HG02938 (cell line): ENCODE measurements around the gene IGSF9B.
A peak's percentile ranks its signal among the peaks of the same experiment; 100 is the strongest.

Source experiments
- ATAC-seq: cut with Tn5 transposase; IDR thresholded peaks from one replicate; pipeline ENCODE4 v1.9.1; 2021; ENCODE audit warnings: mild to moderate bottlenecking, moderate library complexity; ENCODE audit not compliant: unreplicated experiment

The IGSF9B gene

DNA sequence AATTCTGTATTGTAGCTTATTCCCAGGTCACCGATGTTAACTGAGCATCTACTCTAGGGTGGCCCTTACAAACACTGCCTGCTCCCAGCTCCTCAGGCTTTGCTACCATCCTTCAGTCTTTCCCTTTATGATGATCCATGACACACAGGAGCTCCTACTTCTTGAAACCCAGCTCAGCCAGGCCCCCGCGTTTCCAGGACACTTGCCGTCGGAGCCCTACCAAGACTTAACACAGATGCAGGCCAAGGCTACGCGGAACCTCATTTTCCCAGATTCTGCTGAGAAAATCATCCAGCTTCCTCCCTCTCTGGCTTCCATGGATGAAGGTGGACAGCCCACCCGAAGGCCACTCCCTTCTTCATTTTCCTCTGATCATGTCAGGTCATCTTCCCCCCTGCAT, 18.6 kb downstream of the IGSF9B start:
- ATAC-seq = no peak

DNA sequence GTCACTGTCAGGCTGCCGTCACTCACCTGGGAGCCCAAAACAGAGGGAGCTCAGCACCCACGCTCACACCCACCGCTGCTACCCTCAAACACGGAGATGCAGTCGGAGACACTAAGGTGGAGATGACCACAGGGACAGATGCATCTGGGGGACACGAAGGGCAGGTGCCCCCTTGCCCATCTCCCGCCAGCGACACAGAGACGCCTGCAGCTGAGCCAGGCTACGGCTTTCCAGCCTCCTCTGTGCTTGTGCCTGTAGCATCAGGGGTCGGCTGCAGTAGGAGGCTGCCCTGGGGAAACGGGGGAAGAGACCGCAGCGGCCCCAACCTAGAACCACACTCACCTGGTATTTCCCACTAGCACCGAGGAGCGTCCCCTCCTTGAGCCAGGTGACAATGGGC, 19.3 kb downstream of the IGSF9B start:
- no peak for ATAC-seq

DNA sequence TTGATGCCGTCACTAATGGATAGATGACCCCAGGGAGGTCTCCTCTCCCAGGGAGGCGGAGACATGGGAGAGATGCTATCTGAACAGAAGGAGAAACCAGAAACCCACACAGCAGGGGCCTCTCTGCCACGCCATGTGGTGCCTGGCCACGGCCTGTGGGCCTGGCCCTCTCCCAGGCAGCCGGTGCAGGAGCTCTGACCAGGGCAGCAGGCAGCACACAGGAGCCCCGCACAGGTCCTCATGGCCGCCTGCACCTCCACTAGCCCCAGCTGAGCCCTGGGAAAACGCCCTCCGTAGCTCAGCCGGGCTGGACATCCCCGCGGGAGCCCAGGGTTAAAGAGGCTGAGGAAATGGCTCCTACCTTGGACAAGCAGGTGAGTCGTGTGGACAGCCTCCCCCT, 19.8 kb downstream of the IGSF9B start:
- no peak for ATAC-seq

DNA sequence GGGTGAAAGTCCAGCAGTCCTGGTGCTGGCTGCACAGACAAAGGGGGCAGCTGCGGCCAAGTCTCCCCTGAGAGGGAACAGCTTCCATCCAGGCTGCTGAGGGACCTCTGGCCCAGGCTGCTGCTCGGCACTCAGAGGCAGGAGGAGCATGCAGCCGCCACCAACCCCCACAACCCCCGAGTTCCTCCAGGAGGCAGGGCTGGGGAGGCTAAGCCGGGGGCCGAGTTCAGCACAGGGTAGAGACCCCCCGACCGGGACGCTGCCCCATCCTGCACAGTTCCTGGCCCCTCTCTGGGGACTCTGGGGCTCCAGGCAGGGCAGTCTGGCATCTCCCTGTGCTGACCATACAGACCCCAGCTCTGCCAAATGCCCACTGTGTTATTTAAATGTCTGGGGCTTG, 20.2 kb downstream of the IGSF9B start:
- no peak for ATAC-seq

DNA sequence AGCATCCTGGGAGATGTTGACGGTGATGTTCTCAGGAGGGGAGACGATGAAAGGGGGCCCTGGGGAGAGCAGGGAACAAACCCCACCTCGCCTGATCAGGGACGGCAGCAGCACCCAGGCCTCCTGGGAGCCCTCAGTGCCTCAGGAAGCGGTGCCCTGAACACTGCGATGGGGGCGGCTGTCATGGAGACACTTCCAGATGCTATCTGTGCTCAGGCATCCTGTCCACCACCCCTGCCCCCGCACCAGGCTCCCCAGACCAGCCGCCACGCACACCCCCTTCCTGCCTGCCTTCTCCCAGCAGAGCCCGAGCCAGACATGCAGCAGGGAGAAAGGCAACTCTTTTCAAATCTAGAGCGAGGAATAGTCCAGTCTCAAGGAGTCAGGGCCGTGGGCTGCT, 20.6 kb downstream of the IGSF9B start:
- no peak for ATAC-seq

DNA sequence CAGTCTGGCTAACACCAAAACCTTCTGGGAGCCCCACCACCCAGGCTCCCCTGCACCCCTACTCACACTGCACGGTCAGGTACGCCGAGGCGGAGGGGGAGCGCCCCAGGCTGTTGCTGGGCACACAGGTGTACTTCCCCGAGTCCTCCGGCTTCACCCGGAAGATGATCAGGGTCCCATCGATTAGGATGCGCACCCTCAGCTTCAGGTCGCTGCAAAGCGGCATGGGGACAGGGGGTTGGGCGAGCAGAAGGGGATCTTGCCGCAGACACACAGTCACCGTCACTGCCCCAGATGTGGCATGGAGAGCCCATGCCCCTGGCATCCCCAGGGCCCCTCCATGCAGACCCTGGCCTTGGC, 21.2 kb downstream of the IGSF9B start:
- ATAC-seq = no peak

DNA sequence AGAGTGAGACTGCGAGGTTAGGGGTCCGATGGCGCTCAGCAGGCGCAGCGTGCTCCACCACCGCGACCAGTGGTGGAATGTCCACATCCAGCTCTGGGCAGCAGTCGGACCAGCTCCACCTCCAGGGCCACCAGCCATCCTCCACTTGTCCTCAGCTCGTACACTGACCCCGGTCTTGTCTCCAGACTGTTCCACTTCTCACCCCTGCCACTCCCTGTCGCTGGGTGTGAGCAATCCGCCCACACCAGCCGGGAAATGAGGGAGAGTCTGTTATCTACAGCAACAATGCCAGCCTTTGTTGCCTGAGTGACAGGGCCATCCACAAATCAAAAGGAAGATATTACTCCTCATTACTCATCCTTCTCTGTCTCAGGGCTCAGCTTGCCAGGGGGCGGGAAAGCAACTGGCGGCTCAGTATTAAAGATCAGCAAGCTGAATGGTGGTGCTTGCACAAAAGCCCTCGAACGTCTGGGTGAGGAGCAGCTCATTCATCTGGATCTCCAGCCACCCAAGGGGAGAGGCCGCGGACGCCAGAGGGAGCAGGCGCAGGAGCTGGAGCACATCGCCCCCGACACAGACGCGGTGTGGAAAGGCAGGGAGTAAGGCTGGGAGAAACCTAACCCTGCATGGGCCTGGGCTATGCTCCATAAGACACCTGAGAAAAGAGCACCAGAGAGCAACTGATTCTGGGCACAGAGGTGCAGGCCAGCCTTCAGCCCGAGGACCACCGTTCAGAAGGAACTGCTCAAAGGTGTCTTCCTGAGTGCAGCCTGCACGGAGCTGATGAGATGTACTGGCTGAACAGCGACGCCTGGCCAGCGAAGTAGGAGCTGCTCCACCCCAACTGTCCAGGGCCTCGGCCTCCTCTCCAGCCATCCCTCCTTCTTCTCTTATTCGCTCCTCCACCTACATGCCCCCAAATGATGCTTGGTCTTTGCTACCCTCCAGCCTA, 21.9 kb downstream of the IGSF9B start:
- no peak for ATAC-seq

DNA sequence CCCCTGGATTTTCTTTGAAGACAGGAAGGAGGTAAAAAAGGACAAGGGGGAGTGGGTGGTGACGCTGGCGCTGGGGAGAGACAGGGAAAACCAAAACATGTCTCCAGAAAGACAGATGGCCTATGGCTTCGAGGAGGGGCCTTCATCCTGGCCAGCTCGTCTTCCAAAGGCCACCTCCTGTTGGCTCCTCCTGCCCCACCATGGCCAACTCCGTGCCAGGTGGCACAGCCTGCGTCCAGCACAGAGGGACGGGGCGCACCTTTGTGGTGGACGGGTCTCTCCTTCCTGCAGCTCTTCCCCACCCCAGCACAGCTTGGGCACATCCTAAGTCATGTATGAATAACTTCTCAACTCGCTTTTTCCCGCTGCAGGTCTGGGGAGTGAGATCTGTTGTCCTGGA, 22.7 kb downstream of the IGSF9B start:
- ATAC-seq = no peak

DNA sequence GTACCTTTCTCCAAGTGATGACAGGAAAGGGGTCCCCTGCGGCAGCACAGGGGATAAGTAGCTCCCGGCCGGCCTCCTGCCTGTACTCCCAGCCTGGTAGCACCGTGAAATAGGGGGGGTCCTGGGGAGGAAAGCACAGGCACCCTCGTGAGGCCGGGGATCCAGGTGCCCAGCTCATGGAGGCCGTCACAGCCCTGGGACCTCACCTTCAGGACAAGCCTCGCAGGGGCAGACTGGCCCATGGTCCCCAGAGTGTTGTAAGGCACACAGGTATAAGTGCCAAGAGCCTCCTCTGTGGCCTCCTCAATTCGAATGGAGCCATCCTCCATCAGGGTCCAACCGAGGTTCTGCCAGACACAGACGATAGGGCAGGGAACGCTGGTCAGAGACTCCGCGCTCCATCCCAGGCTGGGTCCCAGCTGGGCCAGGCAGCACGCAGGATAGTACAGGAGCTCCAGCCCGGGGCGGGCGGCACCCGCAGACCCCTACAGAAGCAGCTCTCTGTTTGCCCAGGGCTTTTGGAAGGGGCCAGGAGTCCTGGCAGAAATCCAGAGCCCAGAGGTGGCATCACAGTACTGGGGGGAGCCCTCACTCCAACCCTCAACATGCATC, 25.2 kb downstream of the IGSF9B start:
- no peak for ATAC-seq

DNA sequence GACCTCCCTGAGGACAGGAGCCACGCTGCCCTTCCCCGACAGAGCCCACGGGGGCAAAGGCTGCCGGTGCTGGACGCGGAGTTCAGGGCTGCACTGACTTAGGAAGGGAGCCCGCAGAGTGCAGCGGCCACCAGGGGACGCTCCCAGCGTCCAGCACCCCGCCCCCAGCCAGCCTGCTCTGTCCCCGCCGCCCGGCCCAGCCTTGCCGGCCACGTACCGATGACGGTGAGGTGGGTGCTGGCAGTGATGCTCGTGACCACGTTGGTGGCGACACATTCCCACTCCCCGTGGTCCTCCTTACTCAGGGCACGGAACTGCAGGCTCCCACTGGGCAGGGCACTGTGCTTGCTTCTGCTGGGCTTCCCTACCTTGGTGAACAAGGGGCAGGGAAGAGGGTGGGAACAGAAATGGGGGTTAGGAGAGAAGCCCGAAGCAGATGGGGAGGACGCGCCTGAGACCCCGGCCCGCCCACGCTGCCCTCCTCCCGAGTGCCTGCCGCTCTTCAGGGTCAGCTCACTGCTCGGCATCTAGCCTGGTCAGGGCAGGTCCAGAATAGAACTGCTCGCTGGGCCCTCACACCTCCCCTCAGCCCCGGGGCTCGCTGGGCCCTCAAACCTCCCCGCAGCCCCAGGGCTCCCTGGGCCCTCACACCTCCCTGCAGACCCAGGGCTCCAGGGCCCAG, 25.9 kb downstream of the IGSF9B start:
- ATAC-seq = no peak

DNA sequence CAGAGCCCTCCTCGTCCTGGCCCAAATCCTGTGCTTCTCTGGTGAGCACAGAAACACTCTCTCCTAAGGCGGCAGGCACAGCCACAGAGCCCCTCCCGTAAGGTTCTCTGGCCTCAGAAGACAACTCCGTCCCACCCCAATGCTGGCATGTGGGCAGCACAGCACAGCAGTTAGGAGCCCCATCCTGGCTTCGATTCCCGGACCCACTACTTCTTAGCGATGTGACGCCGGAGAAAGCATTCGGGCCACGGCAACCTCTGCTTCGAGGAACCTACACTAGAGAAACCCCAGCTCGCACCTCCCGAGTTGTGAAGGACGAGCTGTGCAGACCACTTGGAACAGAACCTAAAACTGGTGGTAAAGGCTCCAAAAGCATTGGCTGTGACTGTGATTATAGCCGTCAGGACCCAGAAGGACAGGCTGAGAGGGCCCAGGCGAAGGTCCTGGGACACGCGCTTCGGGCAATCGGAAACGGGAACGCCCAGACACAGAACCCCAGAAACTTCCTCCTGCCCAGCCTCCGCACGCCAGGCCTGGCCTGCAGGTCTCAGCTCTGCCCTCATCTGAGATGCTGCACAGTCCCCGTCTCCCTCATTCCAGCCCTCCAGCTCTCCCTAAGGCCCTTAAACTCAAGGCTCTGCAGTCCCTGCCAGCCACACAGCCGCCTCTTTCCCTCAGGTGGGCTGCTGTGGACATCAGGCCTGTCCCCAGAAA, 26.6 kb downstream of the IGSF9B start:
- no peak for ATAC-seq

DNA sequence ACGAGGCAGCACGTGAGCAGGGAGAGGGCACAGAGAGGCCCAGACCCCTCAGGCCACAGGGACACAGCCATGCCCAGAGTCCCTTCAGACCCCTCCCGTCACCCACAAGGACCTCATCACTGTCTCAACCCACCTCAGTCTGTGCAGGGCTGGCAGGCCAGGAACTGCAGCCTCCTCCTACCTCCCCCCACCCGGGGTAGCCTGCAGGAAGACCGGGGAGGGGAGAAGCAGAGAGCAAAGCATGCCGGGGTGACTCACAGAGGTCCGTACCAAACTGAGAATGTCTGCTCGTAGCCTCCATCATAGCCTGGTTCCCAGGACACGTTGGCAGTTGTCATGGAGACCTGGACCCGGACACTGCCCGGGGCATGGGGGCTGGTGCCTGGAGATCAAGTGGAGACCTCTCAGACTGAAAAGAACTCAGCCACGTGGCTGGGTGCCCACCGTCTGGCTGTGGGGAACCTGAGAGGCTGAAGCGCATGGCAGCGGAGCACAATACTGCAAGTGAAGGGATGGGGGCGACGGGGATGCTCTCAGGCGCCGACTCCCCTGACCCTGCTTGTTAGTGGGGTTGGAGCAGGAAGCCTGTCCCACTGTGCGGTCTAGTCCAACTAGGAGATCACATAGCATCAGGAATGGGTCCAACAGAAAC, 27.2 kb downstream of the IGSF9B start:
- ATAC-seq = no peak

DNA sequence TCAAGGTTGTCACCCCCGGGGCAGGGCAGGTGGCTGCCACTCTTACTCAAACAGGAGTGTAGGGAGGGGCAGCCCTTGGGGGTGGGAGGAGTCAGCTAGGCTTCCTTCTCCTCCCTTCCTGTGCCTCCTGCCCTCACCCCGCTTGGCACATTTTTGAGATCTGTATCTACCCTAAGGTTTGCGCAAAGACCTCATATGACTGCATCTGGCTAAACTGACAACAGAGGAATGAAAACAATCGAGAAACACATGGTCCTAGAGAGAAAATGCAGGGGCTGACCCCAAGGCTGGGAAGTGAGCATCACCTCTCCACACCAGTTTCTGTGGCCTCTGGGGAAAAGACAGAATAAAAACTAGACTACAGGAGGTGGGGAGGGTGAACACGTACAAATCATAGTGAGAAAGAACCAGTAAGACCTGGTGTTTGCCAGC, 28.1 kb downstream of the IGSF9B start:
- no peak for ATAC-seq

DNA sequence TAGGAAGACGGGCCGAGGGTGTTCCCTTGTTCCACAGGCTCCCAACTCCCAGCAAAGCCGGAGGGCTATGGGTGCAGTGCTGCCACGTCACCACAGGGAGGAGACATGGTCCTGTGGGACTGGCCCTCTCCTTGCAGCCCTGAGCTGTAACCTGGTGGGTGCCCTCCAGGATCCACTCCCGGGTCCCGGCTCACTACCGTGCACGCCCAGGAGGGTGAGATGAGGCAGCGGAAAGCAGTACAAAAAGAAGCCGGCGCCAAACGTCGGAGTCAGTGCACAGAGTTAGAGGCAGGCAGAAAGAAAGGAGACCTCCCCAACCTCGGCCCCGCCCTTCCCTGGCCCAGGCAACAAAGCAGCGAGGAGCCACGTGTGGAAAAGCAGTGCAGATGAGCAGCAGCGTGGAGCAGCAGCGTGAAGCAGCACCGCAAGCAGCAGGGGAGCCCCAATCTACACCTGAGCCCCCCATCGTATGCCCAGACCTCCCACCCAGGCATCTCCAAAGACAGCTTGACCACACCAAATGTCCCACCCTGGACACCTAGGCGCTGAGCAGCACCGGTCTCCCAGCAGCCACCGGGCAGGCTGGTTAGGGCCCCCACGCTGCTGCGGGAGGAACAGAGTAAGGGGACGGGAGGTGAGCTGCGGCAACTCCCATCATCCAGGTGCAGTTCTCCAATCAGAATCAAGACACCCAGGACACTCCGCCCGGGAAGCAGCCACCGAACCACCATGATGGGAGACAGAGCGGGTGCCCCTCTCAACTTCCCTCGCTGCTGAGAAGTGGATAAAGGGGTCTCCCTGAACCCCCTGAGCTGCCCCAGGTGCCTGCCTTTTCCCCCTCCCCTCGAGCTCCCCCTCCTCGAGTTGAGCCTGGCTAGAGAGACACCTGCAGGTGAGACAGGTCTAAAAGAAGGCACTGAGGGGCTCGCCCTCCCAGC, 28.8 kb downstream of the IGSF9B start:
- ATAC-seq = peak; percentile 71

DNA sequence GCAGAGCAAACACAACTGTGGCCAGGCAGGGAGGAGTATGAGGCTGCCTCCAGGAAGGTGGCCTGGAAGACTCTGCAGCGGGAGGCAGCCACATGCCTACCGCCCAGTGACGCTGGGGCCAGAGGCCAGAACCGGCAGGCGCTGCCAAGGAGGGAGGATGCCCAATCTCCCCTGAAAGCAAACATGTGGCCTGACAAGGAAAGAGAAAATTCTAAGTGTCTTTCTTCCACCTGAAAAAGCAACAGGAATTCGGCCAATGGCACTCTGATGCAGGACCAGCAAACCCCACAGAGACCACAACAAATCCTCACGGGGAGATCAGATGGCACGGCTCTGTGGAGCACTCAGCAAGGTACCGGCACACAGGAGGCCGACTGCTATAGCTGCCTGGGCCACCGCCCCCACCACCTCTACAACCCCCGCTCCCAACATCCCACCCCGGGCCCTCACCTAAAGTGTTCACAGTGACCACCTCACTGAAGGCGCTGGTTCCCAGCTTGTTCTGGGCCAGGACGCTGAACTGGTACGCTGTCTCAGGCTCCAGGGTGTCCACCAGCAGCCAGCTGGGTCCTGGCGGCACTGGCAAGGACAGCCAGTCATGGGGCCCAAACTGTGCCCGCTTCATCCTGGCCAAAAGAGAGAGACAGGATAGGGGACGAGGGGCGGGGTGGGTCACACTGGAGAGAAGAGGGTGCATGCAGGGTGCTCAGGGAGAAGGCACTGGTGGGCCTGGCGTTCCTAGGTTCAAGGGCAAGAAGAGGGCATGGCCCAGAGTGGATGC, 30.1 kb downstream of the IGSF9B start:
- no peak for ATAC-seq

DNA sequence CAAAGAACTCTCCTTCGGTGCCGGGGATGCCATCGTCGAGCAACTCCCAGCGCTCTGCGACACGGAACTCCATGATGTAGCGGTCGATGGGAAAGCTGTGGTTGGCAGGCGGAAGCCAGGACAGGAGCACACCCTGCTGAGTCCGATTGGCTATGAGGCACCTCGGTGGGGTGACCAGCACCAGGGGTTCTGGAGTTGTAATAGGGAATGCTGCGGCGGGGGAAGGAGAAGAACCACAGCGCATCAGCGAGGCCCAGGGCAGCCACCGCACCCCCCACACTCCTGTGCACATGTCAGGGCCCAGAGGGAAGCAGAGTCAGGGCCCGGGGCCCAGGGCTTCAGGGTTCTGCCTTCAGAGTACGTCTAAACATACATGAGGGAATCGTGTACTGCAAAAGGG, 31.0 kb downstream of the IGSF9B start:
- no peak for ATAC-seq

DNA sequence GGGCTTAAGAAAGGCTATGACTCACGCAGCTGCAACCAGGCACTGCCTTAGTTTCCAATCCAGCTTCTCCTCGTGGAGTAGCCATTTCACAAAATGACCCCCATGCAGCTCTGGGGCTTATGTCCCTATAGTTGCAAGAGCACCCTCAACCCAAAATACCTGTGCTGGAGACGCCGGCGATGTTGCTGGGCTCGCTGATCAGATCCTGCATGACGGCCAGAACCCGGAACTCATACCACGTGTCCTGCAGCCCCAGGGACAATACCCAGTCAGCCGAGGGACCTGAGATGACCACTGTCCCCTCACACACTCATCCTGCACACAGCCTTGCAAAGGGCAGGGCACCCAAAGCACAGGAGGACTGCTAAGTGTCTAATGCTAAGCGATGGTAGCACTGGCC, 32.1 kb downstream of the IGSF9B start:
- no peak for ATAC-seq

DNA sequence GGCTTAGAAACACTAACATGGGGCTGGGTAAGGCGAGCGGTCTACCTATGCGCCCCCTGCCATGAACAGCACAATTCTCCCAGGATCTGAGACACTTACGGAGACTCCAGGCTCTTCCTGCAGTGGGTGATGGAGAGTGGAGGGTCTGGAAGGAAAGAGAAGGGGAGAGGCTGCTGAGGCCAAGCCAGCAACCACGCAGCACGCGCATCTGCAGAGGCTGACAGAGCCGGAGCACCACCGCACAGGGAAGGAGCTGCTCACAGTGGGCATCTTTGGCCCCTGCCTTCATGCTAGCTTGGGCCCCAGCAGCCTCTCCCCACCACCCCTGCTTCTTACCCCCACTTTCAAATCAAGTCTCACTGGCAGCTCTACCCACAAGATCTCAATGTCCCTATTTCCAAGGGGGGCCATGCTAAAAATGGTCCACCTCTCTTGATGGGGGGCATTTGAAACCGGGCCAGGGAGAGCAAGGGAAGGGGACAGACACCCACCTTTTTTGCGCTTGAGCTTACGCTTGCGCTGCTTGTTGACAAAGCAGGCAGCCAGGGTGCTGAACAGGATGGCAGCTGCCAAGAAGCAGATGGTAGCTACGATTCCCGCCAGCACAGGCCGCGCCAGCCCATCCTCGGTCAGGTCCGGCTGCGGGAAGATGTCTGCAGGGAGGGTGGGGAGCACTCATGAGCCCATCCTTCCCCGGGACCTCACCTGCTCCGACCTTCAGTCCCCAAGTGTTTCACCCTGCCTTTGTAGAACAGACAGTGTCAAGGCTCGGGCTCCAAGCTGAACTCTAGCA, 34.5 kb downstream of the IGSF9B start:
- no peak for ATAC-seq
